NCI-H82 treated with DMSO at 0.1 percent for 48 hours (cell line): ENCODE data around the gene CAD.

Experiments
- DNase-seq: peaks from one replicate; lab custom pipeline; 2025; ENCODE audit not compliant: unreplicated experiment; lab: John Stamatoyannopoulos, UW

CAD gene

DNA sequence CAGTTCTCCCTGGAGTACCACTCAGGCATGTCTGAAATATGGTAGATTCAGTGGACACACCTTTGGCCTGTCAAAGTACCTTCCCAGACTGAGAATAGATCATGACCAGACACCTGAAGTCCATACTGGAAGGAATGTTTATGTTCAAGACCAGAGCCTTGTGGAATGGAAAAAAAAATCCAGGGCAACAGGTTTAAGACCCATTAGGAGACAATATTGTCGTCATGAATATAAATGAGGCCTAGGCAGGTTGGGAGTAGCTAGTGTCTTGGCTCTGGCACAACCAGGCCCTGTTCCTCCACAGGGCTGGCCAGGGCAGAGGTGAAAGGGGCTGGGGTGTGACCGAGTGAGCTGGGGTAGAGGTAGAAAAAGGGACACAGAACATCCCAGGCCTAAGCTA lies 18.5 kb upstream of the CAD start:
- no peak for DNase-seq

DNA sequence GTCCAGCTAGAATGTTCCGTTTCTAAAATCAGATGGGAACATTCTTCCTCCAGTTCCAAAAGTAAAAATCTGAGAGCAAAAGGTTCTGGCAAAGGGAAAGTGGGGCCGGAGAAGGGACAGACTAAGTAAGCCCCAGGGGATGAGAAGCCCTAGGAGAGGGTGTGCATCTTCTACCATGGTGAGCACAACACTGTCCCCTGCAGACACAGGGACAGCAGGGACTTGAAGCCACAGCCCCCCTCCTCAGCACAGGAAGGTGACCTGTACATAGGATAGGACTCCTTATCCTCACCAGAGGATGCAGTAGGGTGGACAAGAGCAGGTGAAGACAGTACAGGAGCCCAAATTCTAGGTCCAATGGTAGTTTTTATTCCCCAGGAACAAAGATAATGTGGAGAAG lies 17.9 kb upstream of the CAD start:
- no peak for DNase-seq

DNA sequence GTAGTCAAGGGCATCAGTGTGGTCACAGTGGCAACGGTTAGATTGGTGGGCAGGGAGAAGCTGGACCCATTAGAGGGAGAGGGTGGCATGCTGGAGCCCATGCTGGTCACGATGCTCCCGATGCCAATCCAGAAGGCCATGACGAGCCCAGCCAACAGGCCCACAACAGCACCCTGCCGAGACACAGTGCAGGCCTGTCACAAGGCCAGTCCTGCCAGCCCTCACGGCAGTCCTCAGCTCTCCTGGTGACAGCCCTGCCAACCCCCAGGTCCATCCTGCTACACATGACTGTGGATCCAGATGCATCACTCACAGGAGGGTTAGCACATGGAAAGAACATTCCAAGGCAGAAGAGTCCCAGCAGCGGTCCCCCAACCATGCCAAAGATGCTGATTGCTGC lies 15.5 kb upstream of the CAD start:
- no peak for DNase-seq

DNA sequence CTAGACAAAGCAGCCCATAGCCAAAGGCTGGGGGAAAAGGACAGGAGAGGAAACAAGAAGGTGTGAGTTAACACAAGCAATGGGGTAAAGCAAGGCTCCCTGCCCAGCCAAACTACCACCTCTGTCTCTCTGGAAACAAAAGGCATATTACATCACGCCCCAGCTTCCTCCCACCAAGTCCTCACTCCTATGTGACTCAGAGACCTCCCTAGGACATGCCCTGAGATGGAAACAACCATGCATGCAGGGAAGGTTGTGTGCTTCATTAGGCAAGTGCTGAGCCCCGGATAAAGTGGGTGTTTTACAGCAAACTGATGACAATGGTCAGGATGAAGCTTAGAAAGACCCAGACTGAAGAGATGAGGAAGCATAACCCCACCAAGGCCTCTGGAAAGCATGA lies 14.3 kb upstream of the CAD start:
- DNase-seq, result no peak

DNA sequence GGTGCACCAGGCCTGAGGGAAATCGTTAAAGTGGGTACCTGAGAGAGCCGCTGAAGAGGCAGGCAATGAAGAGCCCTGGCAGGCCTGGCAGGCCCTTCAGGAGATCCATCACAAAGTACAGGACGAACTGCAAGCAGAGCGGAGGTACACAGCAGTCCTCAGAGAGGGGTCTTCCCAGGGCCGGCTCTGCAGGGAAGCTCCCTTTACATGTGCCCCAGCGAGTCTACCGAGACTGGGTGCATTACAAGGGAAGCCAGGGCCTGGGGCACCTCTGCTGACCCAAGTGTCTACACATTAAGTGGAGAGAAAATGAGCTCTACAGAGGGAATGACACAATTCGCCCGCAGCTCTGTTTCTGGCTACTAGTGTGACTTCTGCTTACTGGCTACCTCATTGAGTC lies 13.4 kb upstream of the CAD start:
- no peak for DNase-seq

DNA sequence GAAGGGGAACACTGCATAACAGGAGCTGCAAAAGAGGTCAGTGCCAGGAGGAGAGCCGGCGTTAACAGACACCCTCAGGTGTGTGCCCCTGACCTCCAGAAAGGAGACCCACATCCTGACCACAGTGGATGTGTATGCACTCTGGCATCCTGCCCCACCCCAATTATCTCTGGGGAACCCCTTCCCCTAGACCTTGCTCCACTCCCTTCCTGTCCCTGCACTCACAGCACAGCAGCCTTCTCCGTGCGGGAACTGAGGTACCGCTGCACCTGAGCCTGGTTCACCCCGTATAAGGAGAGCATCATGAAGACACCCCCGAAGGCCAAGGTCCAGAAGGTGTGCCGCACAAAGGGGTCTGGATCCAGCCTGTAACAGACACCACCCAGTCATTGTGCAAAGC lies 12.6 kb upstream of the CAD start:
- no peak for DNase-seq

DNA sequence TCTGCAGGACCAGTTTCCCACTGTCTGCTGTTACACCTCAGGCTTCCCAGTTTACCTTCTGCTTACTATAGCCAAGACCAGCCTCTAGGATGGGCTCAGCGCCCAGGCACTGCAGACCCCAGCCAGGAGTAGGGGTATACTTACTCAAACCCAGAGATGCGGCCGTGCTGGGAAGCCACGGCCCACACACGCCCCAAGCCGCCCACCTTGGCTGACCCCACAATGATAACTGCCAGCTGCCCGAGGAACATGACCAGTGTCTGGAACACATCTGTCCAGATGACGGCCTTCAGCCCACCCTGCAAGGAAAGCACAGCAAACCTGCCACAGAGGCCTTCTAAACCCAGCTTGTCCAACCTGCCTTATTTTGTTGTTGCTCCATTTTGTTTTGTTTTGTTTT lies 12.0 kb upstream of the CAD start:
- DNase-seq, result no peak

DNA sequence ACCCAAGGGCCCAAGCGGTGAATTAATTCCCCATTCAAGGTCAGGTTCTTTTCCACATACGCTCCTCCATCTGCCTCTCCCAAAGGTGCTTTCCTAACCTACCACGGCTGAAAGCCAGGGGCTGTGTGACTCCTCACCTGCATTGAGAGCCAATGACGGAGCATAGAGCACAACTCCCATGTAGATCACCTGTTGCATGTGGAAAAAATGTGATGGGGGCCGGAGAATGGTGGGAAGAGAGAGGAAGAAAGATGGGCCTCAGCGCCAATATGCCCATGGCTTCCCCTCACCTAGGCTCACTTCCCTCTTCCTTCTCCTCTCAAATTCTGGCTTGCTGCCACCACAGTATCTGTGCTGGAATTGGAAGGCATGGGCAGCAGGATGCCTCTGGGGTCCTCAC lies 10.8 kb upstream of the CAD start:
- no peak for DNase-seq

DNA sequence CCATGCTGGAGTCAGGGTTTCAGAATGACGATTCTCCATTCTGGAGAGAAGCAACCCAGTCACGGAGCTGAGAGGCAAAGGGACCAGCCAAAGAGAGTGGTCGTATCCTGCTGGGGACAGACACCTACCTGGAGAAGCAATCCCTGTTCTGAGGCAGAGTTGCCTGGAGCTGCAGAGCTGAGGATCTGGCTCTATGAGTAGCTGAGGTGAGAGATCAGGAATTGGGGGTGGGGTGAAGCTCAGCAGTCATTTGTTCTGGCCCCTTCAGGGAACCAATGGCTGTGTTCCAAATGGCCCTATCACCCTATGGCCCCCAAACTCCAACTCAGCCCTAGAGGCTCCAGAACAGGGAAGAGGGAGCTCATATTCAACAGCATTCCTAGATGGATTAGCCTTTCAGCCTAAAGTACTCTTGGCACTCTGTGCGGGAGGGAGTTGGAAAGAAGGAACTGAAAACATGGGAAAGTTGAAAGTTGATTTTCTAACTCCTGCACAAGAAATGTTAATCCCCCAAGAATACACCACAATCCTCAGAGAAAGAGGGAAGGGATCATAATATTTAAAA lies 8.6 kb upstream of the CAD start:
- DNase-seq, result no peak

DNA sequence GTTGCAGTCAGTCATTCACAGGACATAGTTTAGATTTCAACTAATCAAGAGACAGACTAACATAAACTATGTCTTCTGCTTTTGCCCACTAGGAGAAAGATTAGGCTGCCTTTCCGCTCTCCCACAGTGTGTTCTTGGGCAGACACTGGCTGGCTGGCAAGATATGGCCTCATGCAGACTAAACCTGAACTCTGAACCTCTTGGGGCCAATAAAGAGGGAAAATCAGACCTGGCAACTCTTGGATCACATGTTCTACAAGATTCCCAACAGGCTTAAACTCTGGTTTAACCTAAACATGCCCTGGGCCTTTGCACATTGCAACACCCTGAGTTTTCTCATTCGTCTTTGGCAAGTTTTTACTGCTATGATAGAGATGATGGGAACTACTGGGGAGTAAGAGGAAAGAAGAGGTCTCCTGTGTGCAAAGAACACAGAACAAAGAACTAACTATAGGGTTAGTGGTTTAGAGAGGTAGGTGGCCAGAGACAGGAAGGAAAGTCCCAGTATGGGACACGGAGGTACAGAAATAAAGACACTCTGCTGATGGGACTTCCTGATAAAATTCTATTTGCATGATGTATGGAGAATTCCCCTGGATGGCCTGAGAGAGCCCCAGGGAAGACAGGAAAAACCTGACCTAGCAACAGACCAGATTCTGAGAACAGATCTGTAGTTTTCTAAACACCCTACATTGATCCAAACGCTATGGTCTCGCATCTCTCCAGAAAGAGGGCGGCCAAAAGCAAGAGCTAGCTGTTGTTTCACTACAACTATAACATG lies 7.4 kb upstream of the CAD start:
- no peak for DNase-seq

DNA sequence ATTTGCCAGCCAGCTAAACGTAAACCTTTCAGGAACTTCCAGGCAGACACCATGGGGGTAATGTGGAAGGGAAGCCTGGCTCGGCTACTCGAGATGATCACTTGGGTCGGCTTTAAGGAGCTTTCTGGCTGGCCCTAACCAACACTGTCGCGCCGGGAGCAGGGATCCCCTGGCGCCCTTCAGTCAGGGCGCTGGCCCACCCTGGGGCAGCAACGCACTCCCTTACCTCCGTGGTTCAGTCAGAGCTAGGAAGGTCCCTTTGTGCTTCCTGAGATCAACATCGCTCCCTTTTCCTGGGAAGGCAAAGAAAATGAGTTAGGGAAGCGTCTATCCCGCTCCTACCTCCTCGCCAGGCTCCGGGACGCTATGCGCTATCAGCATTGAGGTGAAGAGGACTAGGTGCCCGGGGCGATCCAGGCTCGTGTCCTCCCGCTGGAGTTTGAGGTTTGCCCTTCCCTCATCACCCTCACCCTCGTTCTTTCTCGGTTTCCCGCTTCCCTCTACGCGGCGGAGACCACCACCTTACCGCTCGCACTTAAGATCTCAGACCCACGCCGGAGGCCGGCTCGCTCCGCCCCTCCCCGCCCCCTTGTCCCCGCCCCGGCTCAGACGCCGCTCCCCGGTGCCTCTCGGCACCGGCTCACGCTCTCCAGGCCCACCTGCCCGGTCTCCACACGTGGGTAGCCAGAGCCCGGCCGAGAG lies 5.8 kb upstream of the CAD start:
- DNase-seq, result peak; percentile 72

DNA sequence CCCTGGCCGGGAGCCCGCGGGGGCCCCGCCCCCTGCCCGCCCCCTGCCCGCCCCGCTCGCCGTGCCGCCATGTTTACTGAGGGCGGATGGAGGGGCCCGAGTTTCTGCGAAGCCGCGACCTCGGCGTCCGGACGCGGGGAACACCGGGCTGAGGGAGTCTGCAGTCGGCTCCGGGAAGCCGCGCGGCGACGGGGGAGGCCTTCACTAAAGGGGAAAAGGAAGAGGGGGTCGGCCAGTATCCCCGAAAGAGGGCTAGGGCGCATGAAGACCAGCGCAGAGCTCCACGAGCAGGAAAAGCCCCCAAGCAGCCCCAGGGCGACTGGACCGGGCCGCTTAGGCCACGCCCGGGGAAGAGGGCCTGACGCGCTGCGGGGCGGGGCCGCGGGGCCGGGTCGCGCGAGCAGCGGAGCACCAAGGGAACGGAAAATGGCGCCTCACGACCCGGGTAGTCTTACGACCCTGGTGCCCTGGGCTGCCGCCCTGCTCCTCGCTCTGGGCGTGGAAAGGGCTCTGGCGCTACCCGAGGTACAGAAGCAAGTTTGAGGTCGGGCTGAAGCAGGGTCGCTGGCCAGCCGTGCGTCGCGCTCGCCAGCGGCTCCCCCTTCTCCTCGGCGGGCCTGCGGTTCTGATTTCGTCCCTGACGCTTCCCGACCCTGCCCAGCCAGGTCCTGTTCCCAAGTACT lies 5.1 kb upstream of the CAD start, which contains the start of the genes ATRAID and SLC5A6:
Gene ATRAID (plus strand): TSS at position 99 of the 683 bp plus-strand sequence. CDS start 328 bp downstream, at position 427.
Gene SLC5A6 (minus strand): TSS at position 326 of the 683 bp plus-strand sequence. CDS start 4,618 bp downstream, outside the sequence.
- DNase-seq, result peak; percentile 69

DNA sequence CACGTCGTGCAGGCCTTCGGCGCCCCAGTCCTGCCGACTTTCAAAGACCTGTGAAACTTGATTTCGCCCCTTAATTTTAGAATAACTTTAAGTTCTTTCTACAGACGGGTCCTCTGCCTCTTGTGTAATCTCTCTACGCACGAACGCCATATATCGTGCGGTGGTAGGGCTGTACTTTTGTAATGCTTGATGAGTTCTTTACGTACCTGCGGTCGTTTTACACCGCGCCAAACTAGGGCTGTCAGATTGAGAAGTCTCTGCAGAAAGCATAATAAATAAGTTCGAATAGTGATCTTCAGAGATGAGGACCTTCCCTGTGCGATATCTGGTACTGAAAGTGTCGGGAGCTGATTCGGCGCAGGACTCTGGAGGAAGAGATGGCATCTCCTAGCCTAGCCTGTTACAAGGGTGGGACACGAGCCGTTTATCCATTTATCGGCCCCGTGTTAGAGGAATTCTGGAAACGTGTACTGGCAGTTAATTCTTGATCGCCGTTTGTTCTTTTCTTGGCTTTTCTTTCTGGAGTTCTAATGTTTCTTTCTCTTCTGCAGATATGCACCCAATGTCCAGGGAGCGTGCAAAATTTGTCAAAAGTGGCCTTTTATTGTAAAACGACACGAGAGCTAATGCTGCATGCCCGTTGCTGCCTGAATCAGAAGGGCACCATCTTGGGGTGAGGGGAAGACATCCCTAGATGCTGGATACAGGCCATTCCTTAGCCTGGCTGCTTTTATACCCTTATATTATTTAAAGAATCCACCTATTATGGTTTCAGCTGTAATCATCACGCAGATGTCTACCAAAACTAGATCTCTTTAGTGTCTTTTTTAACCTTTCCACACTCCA lies 4.3 kb upstream of the CAD start:
- no peak for DNase-seq

DNA sequence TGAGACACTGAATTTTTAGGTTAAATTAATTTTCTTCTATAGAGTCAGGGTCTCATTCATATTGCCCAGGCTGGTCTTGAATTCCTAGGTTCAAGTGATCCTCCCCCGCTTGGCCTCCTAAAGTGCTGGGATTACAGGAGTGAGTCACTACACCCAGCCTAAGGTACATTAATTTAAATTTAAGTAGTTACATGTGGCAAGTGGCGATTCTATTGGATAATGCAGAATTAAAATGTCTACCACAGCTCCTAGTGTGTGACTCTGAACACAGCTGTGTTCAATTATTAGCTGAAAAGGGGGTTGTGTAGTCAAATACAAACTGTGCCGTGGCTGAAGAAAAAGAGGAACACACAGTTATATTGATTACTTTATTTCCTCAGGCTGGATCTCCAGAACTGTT lies 2.2 kb upstream of the CAD start:
- no peak for DNase-seq

DNA sequence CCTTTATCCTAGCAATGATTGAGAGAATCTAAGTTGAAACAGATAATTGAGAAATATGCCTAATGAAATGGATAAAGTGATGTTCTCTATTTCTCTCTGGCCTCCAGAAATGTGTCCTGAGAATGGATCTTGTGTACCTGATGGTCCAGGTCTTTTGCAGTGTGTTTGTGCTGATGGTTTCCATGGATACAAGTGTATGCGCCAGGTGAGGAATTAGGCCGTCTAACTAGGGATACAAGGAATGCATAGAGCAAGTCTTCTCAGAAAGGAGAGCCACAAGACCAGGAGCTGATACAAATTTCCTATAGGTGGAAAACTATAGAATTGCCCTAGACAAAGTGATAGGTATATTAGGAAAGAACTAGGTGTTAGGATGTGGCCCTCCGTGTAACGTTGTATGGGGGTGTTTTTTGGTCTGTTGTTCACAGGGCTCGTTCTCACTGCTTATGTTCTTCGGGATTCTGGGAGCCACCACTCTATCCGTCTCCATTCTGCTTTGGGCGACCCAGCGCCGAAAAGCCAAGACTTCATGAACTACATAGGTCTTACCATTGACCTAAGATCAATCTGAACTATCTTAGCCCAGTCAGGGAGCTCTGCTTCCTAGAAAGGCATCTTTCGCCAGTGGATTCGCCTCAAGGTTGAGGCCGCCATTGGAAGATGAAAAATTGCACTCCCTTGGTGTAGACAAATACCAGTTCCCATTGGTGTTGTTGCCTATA lies 592 bp upstream of the CAD start:
- DNase-seq, result no peak

DNA sequence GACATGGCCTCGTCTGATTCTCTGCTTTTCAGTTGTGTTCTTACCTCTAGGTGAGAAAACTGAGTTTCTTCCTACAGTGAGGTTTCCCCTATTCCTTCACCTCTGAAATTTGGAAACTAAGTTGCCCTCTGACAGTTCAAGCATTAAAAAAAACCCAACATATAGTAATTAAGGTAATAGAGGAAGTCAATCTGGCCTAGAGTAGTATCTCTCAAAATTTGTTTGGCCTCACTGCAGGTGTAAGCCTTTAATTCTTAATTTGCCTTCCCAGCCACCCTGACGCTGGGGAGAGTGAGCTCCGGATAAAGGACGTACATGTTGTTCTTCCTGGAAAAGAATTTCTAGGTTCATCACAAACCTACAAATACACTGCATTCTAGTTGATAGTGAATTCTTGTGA lies 1.4 kb downstream of the CAD start:
- no peak for DNase-seq

DNA sequence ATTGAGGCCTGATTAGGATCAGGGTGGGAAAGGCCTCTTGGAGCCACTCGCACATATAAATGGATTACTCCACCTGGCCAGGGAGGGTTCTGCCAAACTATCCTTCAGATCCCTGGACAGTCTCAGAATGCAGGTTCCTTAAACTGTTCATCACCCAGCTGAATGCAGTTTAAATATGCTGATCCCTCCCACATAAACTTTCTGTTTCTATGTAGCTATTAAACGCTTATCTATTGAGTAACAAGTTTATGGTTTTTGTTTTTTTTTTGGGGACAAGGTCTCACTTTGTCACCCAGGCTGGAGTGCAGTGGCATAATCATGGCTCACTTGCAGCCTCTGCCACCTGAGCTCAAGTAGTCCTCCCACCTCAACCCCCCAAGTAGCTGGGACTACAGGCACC lies 1.9 kb downstream of the CAD start:
- no peak for DNase-seq

DNA sequence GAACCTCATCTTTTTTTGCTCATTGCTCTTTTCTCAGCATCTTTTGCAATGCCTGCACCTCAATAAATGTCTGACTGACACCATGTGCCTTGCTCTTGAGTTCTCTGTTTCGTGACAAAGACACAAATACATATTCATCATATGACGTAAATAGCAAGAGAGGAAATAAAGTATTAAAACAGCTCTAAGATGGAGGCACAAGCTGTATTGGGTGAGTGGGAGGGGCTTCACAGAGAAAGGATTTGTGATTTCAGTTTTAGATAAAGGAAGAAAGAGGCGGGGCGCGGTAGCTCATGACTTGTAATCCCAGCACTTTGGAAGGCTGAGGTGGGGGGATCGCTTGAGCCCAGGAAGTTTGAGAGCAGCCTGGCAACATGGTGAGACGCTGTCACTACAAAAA lies 2.9 kb downstream of the CAD start:
- no peak for DNase-seq

DNA sequence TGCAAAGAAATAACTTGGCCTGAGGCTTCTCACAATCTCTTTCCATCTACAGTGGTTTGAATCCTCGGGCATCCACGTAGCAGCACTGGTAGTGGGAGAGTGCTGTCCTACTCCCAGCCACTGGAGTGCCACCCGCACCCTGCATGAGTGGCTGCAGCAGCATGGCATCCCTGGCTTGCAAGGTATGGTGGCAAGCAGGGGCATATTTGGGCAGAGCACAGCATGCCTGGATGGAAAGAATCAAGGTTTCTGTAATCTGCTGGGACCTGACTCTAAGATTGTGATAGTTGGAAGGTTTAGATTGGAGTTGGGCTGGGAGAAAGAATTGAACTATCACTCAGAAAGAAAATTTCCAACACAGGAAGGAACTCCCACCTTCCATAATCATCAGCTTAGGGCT lies 4.0 kb downstream of the CAD start:
- no peak for DNase-seq

DNA sequence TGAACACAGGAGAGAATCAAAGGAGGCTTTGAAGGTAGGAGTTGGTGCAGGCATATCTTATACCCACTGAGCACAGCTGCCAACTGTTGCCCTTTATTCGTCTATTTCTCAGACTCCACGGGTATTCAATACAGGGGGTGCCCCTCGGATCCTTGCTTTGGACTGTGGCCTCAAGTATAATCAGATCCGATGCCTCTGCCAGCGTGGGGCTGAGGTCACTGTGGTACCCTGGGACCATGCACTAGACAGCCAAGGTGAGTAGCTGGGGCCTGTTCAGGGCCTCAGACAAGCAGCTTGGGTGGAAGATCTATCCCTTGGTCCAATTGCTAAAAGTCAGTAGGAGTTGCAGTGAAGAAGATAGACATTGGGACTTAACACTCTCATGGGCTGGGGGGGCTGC lies 5.2 kb downstream of the CAD start:
- no peak for DNase-seq
